GM18505 (cell line): ENCODE data around the gene THADA.
"Not testable (repeated sequence)": the region's sequence is repeated elsewhere in the genome, so short reads cannot be mapped to it uniquely, and the experiment has no call there.

Source experiments
- ATAC-seq: cut with Tn5 transposase; IDR thresholded peaks from one replicate; pipeline ENCODE4 v1.9.1; 2021; ENCODE audit not compliant: unreplicated experiment
- POLR2A ChIP-seq: IDR thresholded peaks from 4 replicates; pipeline ENCODE4 v1.6.1; 2011; ENCODE audit warnings: borderline replicate concordance; ENCODE audit not compliant: insufficient read depth, insufficient read length; ENCODE audit errors: extremely low read depth

Gene THADA

DNA sequence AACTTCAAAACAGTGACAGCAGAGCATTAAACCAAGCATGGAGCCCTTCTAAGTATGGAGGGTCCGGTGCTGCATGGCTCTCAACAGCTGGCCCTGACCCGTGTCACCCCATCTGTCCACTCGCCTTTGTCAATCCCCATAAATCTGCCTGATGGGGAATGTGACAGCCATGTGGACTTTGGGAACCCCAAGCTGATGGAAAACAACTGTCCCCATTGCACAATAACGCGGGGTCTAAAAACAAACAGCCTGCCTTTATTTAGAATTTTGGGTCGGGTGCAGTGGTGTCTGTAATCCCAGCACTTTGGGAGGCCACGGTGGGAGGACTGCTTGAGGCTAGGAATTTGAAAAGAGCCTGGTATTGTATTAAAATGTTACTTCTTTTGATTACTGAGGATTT, 17.1 kb upstream of the THADA start:
- no peak for ATAC-seq
- TF ChIP-seq POLR2A = no peak

- peak; percentile 55 for ATAC-seq
- TF ChIP-seq POLR2A = no peak
These were observed 16.4 kb upstream of the THADA start for GRCh38 chr2:43611987-43612894.

DNA sequence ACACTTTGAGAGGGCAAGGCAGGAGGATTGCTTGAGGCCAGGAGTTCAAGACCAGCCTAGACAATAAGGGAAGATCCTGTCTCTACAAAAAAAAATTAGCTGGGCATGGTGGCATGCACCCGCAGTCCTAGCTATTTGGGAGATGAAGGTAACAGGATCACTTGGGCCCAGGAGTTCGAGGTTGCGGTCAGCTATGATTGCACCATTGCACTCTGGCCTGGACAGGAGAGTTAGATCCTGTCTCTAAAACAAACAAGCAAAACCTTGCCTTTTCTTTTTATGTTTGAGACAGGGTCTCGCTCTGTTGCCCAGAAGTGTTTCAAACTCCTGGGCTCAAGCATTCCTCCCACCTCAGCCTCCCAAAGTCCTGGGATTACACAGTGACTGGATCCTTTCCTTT, 14.5 kb upstream of the THADA start:
- ATAC-seq = no peak
- TF ChIP-seq POLR2A = no peak

- ATAC-seq = no peak
- no peak for TF ChIP-seq POLR2A
These were observed 13.6 kb upstream of the THADA start for GRCh38 chr2:43609290-43609918.

GRCh38 chr2:43605851-43606250, 10.0 kb upstream of the THADA start:
- TF ChIP-seq POLR2A = no peak
- no peak for ATAC-seq

GRCh38 chr2:43605079-43605655, 9.3 kb upstream of the THADA start:
- no peak for ATAC-seq
- no peak for TF ChIP-seq POLR2A

DNA sequence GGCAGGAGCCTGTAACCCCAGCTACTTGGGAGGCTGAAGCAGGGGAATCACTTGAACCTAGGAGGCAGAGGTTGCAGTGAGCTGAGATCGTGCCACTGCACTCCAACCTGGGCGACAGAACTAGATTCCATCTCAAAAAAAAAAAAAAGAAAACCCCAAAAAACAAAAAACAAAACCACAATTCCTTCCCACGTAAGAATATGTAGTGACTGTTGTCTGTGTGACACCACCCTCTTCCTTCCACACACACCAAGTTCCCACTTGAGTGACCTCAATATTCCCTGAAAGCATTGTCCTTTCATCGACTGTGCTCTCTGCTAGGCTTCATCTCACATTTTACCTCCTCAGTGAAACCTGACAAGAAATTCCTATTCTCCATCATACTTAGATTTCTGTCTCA, 8.8 kb upstream of the THADA start:
- TF ChIP-seq POLR2A = no peak
- no peak for ATAC-seq

DNA sequence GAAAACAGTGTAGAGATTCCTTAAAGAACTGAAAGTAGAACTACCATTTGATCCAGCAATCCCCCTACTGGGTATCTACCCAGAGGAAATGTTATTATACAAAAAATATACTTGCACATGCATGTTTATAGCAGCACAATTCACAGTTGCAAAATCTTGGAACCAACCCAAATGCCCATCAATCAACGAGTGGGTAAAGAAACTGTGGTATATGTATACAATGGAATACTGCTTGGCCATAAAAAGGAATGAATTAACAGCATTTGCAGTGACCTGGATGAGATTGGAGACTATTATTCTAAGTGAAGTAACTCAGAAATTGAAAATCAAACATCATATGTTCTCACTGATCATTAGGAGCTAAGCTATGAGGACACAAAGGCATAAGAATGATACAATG, 4.8 kb upstream of the THADA start:
- ATAC-seq = not testable (repeated sequence)

GRCh38 chr2:43594875-43595274, 963 bp downstream of the THADA start:
- no peak for TF ChIP-seq POLR2A
- no peak for ATAC-seq

DNA sequence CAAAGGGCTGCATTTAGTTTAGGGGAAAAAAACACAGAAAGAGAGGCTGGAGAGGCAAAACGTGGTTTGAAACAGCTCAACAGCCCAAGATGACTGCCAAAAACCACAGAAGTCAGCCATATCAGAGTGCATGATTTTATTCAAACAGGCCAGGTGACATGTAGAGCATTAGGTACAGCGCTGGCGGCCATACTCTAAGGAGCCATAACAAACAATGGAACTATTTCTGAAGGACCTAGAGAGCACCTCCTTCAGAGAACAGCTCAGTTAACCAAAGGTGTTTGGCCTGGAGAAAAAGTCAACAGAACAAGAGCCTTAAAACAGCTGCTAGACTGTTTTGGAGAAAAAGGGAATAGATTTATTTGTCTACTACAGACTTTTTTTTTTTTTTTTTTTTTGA, 2.6 kb downstream of the THADA start:
- TF ChIP-seq POLR2A = no peak
- no peak for ATAC-seq

DNA sequence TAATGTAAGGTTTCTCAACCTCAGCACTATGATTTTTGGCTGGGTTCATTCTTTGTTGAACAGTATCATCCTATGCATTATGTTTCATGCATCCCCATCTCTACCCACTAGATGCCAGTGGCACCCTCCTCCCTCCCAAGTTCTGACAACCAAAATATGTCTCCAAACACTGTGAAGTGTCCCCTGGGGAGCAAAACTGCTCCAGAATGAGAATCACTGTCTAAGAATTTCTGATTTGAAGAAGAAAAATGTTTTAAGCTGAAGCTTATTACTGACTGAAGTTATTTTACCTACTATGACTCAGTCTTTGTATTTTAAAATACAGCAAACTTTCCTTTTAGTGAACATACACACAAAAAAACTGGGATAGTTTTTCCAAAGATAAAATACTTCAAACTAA, 3.4 kb downstream of the THADA start:
- TF ChIP-seq POLR2A = no peak
- no peak for ATAC-seq

DNA sequence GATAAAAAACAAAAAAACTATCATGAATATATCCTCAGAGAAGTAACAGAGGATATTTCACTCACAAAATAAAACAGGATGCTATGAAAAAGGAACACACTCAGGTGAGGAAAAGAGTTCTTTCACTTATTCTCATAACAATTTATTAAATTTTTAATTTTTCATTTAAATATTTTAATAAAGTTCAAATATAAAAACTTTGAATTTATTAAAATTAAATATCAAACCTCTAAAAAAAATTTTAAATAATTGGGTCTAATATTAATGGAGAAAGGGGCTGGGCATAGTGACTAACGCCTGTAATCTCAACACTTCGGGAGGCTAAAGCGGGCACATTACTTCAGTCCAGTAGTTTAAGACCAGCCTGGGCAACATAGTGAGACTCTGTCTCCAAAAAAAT, 10.1 kb downstream of the THADA start:
- no peak for ATAC-seq
- TF ChIP-seq POLR2A = no peak

DNA sequence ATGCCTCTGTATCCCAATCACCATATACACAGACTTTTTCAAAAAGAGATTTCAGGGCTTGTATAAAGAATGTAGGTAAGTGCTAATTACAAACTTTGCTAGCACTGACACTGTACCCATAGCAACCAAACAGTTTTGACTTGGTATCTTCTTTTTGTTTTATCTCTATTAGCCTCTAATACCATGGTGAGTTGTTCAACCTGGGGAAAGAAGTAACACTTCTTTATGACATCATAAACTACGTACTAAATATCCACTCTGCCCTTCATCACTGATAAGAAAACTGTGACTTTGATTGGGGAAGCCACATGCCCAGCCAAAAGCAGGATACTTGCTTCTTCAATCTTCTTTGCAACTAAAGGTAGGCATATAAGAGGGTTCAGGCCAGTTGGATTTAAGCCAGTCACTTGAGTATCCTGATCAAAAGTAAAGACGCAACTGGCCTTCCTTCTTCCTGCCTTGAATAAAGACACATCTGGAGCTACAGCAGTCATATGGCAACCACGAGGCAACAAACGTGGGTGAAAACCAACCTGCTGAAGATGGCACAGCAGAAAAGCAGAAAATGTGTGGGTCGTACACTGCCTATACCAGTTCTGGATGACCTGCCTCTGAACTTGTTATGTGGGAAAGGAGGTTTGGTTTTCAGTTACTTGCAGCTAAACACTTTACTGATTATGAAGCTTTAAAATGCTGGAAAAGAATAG, 16.4 kb downstream of the THADA start:
- TF ChIP-seq POLR2A = no peak
- no peak for ATAC-seq
